ENCODE results near the gene P2RX1. TPM values are rescaled to one million over a fixed set of nuclear protein-coding genes. Genes with fewer than 3 reads are reported as not detected.

Gene P2RX1
- total RNA-seq, 1 donor from 2014 or later, result 8.7 TPM

DNA sequence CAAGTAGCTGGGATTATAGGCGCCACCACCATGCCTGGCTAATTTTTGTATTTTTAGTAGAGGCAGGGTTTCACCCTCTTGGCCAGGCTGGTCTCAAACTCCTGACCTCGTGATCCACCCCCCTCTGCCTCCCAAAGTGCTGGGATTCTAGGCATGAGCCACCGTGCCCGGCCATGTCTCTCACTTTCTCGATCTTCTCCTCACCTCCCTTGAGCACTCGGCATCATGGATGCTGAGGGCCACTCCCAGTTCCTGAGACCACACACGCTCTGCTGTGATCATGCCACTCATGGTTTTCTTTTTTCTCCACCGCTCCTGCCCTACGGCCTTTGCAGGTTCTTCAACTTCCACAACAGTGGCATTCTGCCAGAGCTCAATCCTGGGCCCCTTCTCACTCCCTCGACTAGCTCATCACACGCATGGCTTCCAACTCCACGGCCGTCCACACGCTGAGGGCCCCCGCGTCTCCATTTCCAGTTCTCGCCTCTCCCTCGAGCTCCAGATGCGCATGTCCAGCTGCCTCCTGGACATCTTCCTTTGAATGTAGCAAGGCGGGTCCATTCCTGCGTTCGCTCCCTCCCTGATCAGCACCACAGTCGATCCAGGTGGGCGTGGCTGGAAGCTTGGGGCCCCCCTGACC lies 64.7 kb downstream of the P2RX1 start:
- Histone ChIP-seq H3K9me3 (no peaks in the 10 kb centered on the region), H3K4me3 (no peak overlapping the region), H3K27ac (no peak overlapping the region), H3K27me3 (ENCODE audit: low read depth) (no peaks in the 10 kb centered on the region), H3K4me1 (no peaks in the 10 kb centered on the region), H3K36me3 (no peaks in the 10 kb centered on the region)
- DNase-seq (no peak), ATAC-seq (no peak)
- intact Hi-C loops (cut with DNase I), result no loop called here
- TF ChIP-seq CTCF (IDR thresholded peaks at IDR 0.05), result no peak

DNA sequence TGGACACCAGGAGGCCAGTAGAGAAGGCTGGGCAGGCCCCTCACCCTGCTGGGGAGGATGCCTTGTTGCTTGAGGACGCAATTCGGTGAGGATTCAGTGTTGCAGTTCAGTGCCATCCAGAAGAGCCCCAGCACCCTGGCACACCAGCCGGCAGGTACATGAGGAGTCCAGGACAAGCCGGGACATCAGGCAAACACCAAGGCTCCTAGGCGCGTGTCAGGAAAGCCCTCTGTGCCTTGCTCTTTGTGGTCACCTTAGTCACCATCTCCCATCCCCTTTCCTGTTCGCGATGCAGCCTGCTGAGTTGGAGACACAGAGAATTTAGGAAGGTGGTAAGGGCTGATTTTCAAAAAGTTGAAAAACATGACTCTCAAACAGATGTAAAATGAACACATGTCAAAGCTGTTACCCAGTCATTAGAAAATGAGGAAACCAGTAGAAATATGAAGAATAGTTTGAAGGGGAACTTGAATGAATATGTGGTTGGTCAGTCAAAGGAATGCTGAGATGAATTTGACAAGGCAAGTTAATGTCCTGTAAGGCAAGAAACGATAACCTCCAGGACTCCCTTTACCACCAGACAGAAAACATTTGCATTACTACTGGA lies 67.9 kb downstream of the P2RX1 start:
- DNase-seq (no peak), ATAC-seq (no peak)
- Histone ChIP-seq H3K4me1 (peaks cover 16% of the 10 kb centered on the region), H3K27me3 (ENCODE audit: low read depth) (no peaks in the 10 kb centered on the region), H3K4me3 (no peak overlapping the region), H3K9me3 (no peaks in the 10 kb centered on the region), H3K27ac (no peak overlapping the region), H3K36me3 (peaks cover 13% of the 10 kb centered on the region)
- TF ChIP-seq CTCF (IDR thresholded peaks at IDR 0.05), result no peak
- intact Hi-C loops (cut with DNase I), result no loop called here

DNA sequence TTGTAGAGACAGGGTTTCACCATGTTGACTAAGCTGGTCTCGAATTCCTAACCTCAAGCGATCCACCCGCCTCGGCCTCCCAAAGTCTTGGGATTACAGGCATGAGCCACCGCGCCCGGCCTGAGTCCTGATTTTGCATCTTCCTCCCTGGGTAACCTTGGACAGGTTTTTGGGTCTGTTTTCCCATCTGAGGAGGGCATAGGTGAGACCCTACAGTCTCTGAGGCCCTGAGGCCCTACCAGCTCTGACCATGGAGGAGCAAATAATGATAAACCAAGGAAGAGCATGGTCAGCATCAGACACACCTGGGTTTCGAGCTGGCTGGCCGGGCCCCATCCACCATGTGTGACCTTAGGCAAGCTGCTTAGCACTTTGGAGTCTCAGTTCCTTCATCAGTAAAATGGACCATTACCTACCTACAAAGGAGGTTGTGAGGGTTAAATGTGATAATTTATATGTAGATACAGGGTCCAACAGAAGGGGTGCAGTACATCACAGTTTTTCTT lies 69.0 kb downstream of the P2RX1 start:
- no peak overlapping the region for H3K4me3 ChIP-seq
- H3K27ac ChIP-seq, result no peak overlapping the region
- no peak for DNase-seq
- no peaks in the 10 kb centered on the region for H3K27me3 ChIP-seq (ENCODE audit: low read depth)
- ATAC-seq, result no peak
- H3K4me1 ChIP-seq, result peaks cover 16% of the 10 kb centered on the region
- TF ChIP-seq CTCF (IDR thresholded peaks at IDR 0.05), result no peak
- no peaks in the 10 kb centered on the region for H3K9me3 ChIP-seq
- intact Hi-C loops (cut with DNase I), result no loop called here
- peaks cover 24% of the 10 kb centered on the region for H3K36me3 ChIP-seq

Other genes starting within 250 kb of the P2RX1 start
- 82.8 TPM for gene TAX1BP3, start 247.9 kb downstream of the P2RX1 start, total RNA-seq
- gene EMC6, start 247.7 kb downstream of the P2RX1 start, total RNA-seq, result 32.9 TPM
- 2.5 TPM for gene P2RX5, start 220.3 kb downstream of the P2RX1 start, total RNA-seq
- 0.68 TPM for gene HASPIN, start 192.6 kb downstream of the P2RX1 start, total RNA-seq
- 35.4 TPM for gene ITGAE, start 115.3 kb downstream of the P2RX1 start, total RNA-seq
- 40.3 TPM for gene NCBP3, start 70.2 kb downstream of the P2RX1 start, total RNA-seq
- 9.7 TPM for gene CAMKK1, start 23.4 kb downstream of the P2RX1 start, total RNA-seq
- 45.6 TPM for gene ATP2A3, start 48.0 kb upstream of the P2RX1 start, total RNA-seq
- 55.2 TPM for gene ZZEF1, start 226.6 kb upstream of the P2RX1 start, total RNA-seq
- gene CYB5D2, start 226.7 kb upstream of the P2RX1 start, total RNA-seq, result 12.4 TPM

All from lower lobe of right lung (tissue), 2 donors.